ENCODE data around the gene EWSR1. TPM values are rescaled to one million over a fixed set of nuclear protein-coding genes. Genes with fewer than 3 reads are reported as not detected.

The EWSR1 gene
- total RNA-seq, 1 experiment from 2014 or later: 462 TPM

DNA sequence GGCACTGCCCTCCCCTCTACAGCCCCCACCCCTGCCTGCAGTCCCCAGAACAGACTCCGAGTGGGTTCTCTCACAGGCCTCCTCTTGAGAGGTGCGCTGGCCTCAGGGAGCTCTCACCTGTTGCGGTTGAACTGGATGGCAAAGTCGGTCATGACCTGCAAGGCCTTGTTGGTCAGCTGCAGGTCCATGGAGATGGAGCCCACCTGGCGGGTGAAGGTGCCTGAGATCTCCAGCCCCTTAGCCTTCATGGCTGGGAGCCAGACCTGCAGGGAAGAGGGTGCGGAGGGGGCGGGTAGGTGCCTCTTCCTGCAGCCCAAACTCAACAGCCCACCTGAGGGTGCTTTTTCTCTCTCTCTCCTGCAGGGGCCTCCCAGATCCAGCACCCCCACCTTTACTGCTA lies 66.1 kb downstream of the EWSR1 start:
- TF ChIP-seq, protein P1, sequence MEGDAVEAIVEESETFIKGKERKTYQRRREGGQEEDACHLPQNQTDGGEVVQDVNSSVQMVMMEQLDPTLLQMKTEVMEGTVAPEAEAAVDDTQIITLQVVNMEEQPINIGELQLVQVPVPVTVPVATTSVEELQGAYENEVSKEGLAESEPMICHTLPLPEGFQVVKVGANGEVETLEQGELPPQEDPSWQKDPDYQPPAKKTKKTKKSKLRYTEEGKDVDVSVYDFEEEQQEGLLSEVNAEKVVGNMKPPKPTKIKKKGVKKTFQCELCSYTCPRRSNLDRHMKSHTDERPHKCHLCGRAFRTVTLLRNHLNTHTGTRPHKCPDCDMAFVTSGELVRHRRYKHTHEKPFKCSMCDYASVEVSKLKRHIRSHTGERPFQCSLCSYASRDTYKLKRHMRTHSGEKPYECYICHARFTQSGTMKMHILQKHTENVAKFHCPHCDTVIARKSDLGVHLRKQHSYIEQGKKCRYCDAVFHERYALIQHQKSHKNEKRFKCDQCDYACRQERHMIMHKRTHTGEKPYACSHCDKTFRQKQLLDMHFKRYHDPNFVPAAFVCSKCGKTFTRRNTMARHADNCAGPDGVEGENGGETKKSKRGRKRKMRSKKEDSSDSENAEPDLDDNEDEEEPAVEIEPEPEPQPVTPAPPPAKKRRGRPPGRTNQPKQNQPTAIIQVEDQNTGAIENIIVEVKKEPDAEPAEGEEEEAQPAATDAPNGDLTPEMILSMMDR (conservative IDR thresholded peaks at IDR 0.05): no peak
- no peak overlapping the region for H3K56ac ChIP-seq (ENCODE audit: insufficient read length, low read depth, low read length)
- no peaks in the 10 kb centered on the region for H3K27me3 Mint-ChIP-seq (ENCODE audit: low read depth)
- H3K23ac ChIP-seq (ENCODE audit: insufficient read length, low read depth, low read length): no peak overlapping the region
- no peaks in the 10 kb centered on the region for H3K79me2 ChIP-seq (ENCODE audit: insufficient read depth, low read length)
- no peak overlapping the region for H2BK12ac ChIP-seq (ENCODE audit: insufficient read length, low read depth, low read length)
- H4K20me1 ChIP-seq (ENCODE audit: control insufficient read depth, insufficient read depth, insufficient read length): peaks cover 3% of the 10 kb centered on the region
- H2AK5ac ChIP-seq (ENCODE audit: insufficient read length, low read length): no peak overlapping the region
- no peaks in the 10 kb centered on the region for H3K27me3 ChIP-seq (ENCODE audit: insufficient read depth, low read length)
- H3K27ac Mint-ChIP-seq: no peak overlapping the region
- H3K36me3 Mint-ChIP-seq (ENCODE audit: insufficient read depth in 1 of 3, low read depth in 3 of 3): peaks cover 22 to 63% (median 44%) of the 10 kb centered on the region in 3 experiments
- no peak overlapping the region for H2AFZ ChIP-seq (ENCODE audit: low read length)
- H3K9ac ChIP-seq (ENCODE audit: extremely low read depth, insufficient read length, low read length): no peak overlapping the region
- no peak overlapping the region for H2BK20ac ChIP-seq (ENCODE audit: low read depth, low read length, poor library complexity, severe bottlenecking)
- no peaks in the 10 kb centered on the region for H3K79me1 ChIP-seq (ENCODE audit: insufficient read depth, low read depth, low read length, poor library complexity, severe bottlenecking)
- H3K9me3 ChIP-seq (ENCODE audit: control insufficient read depth, low read depth, low read length): no peaks in the 10 kb centered on the region
- no peaks in the 10 kb centered on the region for H3K23me2 ChIP-seq (ENCODE audit: insufficient read length, low read depth, low read length, poor library complexity, severe bottlenecking)
- H2BK5ac ChIP-seq (ENCODE audit: insufficient read length, low read length): no peak overlapping the region
- H3K4me3 Mint-ChIP-seq: no peak overlapping the region
- H3K27ac ChIP-seq (ENCODE audit: insufficient read length, low read depth, low read length): no peak overlapping the region
- H3K4me1 ChIP-seq (ENCODE audit: insufficient read depth, low read length): no peaks in the 10 kb centered on the region
- H3K4ac ChIP-seq (ENCODE audit: low read depth, low read length): no peak overlapping the region
- H3K18ac ChIP-seq (ENCODE audit: insufficient read length, low read depth, low read length): no peak overlapping the region
- DNase-seq: no peak
- H3K14ac ChIP-seq (ENCODE audit: insufficient read depth, low read length): no peak overlapping the region
- H4K91ac ChIP-seq (ENCODE audit: insufficient read length, low read depth, low read length): no peak overlapping the region
- no peaks in the 10 kb centered on the region for H3K9me3 Mint-ChIP-seq
- WGBS (ENCODE audit: extremely low coverage, insufficient read length, low lambda C conversion rate): no CpG with 5 or more reads among the region's 7 CpGs
- no peak overlapping the region for H4K5ac ChIP-seq (ENCODE audit: insufficient read length, low read depth, low read length)
- H2BK120ac ChIP-seq (ENCODE audit: low read depth, low read length, poor library complexity, severe bottlenecking): no peak overlapping the region
- H2BK15ac ChIP-seq (ENCODE audit: low read depth, low read length): no peak overlapping the region
- no peak overlapping the region for H3T11ph ChIP-seq (ENCODE audit: low read length)
- H3K4me2 ChIP-seq (ENCODE audit: insufficient read depth, insufficient read length, low read length): no peak overlapping the region
- H4K8ac ChIP-seq (replicated peaks; ENCODE audit: insufficient read length, low read depth, low read length): no peak overlapping the region
- peaks cover 2 to 3% of the 10 kb centered on the region in 2 experiments; a peak in 2 of 4 replicates for H3K4me1 Mint-ChIP-seq
